Liver (tissue), 3 donors: ENCODE results near the gene CTAGE9.

Experiments used
- CTCF ChIP-seq: fragments of 150-350 bp; IDR thresholded peaks from 2 replicates; pipeline ENCODE4 v1.5.1; 2017; ENCODE audit warnings: improper control_type of control experiment, low read depth, low read length; ENCODE audit not compliant: missing input control
- FOXA1 ChIP-seq: IDR thresholded peaks from 2 replicates; pipeline ENCODE4 v1.6.1; 2016; ENCODE audit warnings: antibody characterized with exemption
- FOXA2 ChIP-seq: IDR thresholded peaks from 2 replicates; pipeline ENCODE4 v1.6.1; 2016; ENCODE audit warnings: antibody characterized with exemption
- JUND ChIP-seq, 2 donors: IDR thresholded peaks; 2 replicates each; pipeline ENCODE4 v1.6.1; 2016; ENCODE audit warnings: antibody characterized with exemption in 2 of 2
- MAX ChIP-seq: IDR thresholded peaks from 2 replicates; pipeline ENCODE4 v1.6.1; 2016; ENCODE audit warnings: antibody characterized with exemption
- RAD21 ChIP-seq, 2 donors: IDR thresholded peaks; 2 replicates each; pipeline ENCODE4 v1.6.1; 2016; ENCODE audit warnings: antibody characterized with exemption in 2 of 2, mild to moderate bottlenecking in 2 of 2
- REST ChIP-seq: IDR thresholded peaks from 2 replicates; pipeline ENCODE4 v1.6.1; 2016; ENCODE audit warnings: antibody characterized with exemption, mild to moderate bottlenecking
- TAF1 ChIP-seq: conservative IDR thresholded peaks from 2 replicates; pipeline ENCODE4 v1.6.1; 2016; ENCODE audit warnings: antibody characterized with exemption, mild to moderate bottlenecking
- YY1 ChIP-seq: IDR thresholded peaks from 2 replicates; pipeline ENCODE4 v1.6.1; 2016; ENCODE audit warnings: antibody characterized with exemption, mild to moderate bottlenecking
- donor health status: healthy.
- donor health status: healthy.

GRCh38 chr6:131747821-131748353, 37.1 kb upstream of the CTAGE9 start:
- TF ChIP-seq CTCF (no peak), YY1 (no peak), FOXA1 (no peak), FOXA2 (no peak), MAX (no peak), REST (no peak), TAF1 (no peak), JUND (IDR thresholded peaks at IDR 0.05) (no peak), RAD21 (IDR thresholded peaks at IDR 0.05) (no peak)
